GM19438 (cell line): ENCODE results near the gene CEACAM7.
"Not testable (repeated sequence)": the region's sequence is repeated elsewhere in the genome, so short reads cannot be mapped to it uniquely, and the experiment has no call there.

Experiments used
- ATAC-seq: cut with Tn5 transposase; IDR thresholded peaks from one replicate; pipeline ENCODE4 v1.9.1; 2021; ENCODE audit warnings: low read depth; ENCODE audit not compliant: unreplicated experiment

Gene CEACAM7

GRCh38 chr19:41668315-41668714 is 19.8 kb downstream of the CEACAM7 start:
- ATAC-seq = no peak

- ATAC-seq = no peak
These were observed 22.0 kb downstream of the CEACAM7 start for GRCh38 chr19:41666075-41666474.

- ATAC-seq = no peak
These were observed 30.9 kb downstream of the CEACAM7 start for GRCh38 chr19:41657157-41657556.

- not testable (repeated sequence) for ATAC-seq
These were observed 31.3 kb downstream of the CEACAM7 start for GRCh38 chr19:41656756-41657155.

- ATAC-seq = no peak
These were observed 35.8 kb downstream of the CEACAM7 start for GRCh38 chr19:41652250-41652649.

- no peak for ATAC-seq
These were observed 38.2 kb downstream of the CEACAM7 start for GRCh38 chr19:41649827-41650226.

GRCh38 chr19:41646589-41647204 is 41.4 kb downstream of the CEACAM7 start:
- no peak for ATAC-seq

GRCh38 chr19:41641879-41642485 is 46.1 kb downstream of the CEACAM7 start:
- no peak for ATAC-seq

- ATAC-seq = no peak
These were observed 49.4 kb downstream of the CEACAM7 start for GRCh38 chr19:41638641-41639081.

GRCh38 chr19:41637484-41637883 is 50.6 kb downstream of the CEACAM7 start:
- ATAC-seq = no peak

GRCh38 chr19:41627966-41628675 is 59.9 kb downstream of the CEACAM7 start:
- ATAC-seq = no peak

GRCh38 chr19:41626877-41627276 is 61.2 kb downstream of the CEACAM7 start, which contains the start of gene CEACAM4:
CEACAM4 (minus strand) TSS chr19:41627074; CDS start chr19:41626963, 111 bp downstream.
- no peak for ATAC-seq

- ATAC-seq = no peak
These were observed 61.8 kb downstream of the CEACAM7 start for GRCh38 chr19:41626278-41626677.

GRCh38 chr19:41624937-41625336 is 63.1 kb downstream of the CEACAM7 start:
- ATAC-seq = no peak

GRCh38 chr19:41624515-41624914 is 63.6 kb downstream of the CEACAM7 start:
- no peak for ATAC-seq

- ATAC-seq = no peak
These were observed 64.7 kb downstream of the CEACAM7 start for GRCh38 chr19:41623360-41623759.
